Neural cell (in vitro differentiated cells): Measurements from ENCODE around the gene AGFG1. TPM values are rescaled to one million over a fixed set of nuclear protein-coding genes. Genes with fewer than 3 reads are reported as not detected.

Experiments
- H2AFZ ChIP-seq: fragments of 200-600, 300-800 bp; sonication (generic), shearing (Covaris generic); 2 replicates; pipeline ENCODE4 v1.6.0; 2014; ENCODE audit warnings: low read depth, mild to moderate bottlenecking, antibody characterized with exemption, low read length, moderate library complexity
- H3F3A ChIP-seq: fragments of 200-600 bp; shearing (Covaris generic); 2 replicates; pipeline ENCODE4 v1.6.1; 2016; ENCODE audit warnings: mild to moderate bottlenecking, moderate library complexity, mixed read lengths, antibody characterized with exemption, low read length; ENCODE audit not compliant: insufficient read depth, poor library complexity, severe bottlenecking
- H3K27ac ChIP-seq: fragments of 200-600, 300-800 bp; sonication (generic), shearing (Covaris generic); 2 replicates; pipeline ENCODE4 v1.5.1; 2014; ENCODE audit warnings: mild to moderate bottlenecking, low read length, moderate library complexity
- H3K27me3 ChIP-seq: fragments of 300-800, 200-600 bp; sonication (generic), shearing (Covaris generic); 2 replicates; pipeline ENCODE4 v1.6.0; 2014; ENCODE audit warnings: mild to moderate bottlenecking, low read depth, low read length, moderate library complexity; ENCODE audit not compliant: insufficient read depth
- H3K36me3 ChIP-seq: fragments of 300-800, 200-600 bp; sonication (generic), shearing (Covaris generic); 2 replicates; pipeline ENCODE4 v1.5.1; 2014; ENCODE audit warnings: mild to moderate bottlenecking, antibody characterized with exemption, low read length, moderate library complexity; ENCODE audit not compliant: insufficient read depth
- H3K4me2 ChIP-seq: fragments of 300-800, 200-600 bp; sonication (generic), shearing (Covaris generic); 2 replicates; pipeline ENCODE4 v1.6.0; 2014; ENCODE audit warnings: mild to moderate bottlenecking, low read length
- H3K4me3 ChIP-seq: fragments of 300-800, 200-600 bp; sonication (generic), shearing (Covaris generic); 2 replicates; pipeline ENCODE4 v1.5.1; 2014; ENCODE audit warnings: mild to moderate bottlenecking, low read length, moderate library complexity
- H3K79me2 ChIP-seq: fragments of 200-600 bp; shearing (Covaris generic); replicated peaks from 2 replicates; pipeline ENCODE4 v1.6.0; 2014; ENCODE audit warnings: mild to moderate bottlenecking, low read length, moderate library complexity; ENCODE audit not compliant: insufficient read depth
- H3K9ac ChIP-seq: fragments of 300-800, 200-600 bp; sonication (generic), shearing (Covaris generic); 2 replicates; pipeline ENCODE4 v1.6.1; 2016; ENCODE audit warnings: mild to moderate bottlenecking, low read length, mixed read lengths
- H3K9me2 ChIP-seq: fragments of 200-600 bp; shearing (Covaris generic); 2 replicates; pipeline ENCODE4 v1.6.1; 2016; ENCODE audit warnings: mild to moderate bottlenecking, low read length, mixed read lengths; ENCODE audit not compliant: insufficient read depth
- H3K9me3 ChIP-seq: fragments of 200-600, 300-800 bp; sonication (generic), shearing (Covaris generic); 2 replicates; pipeline ENCODE4 v1.6.1; 2016; ENCODE audit warnings: mild to moderate bottlenecking, mixed run types, low read length, moderate library complexity, mixed read lengths
- H4K20me1 ChIP-seq: fragments of 200-600 bp; shearing (Covaris generic); 2 replicates; pipeline ENCODE4 v1.6.1; 2016; ENCODE audit warnings: mild to moderate bottlenecking, mixed run types; ENCODE audit not compliant: insufficient read depth
- EP300 ChIP-seq: fragments of 450-650 bp; conservative IDR thresholded peaks from 2 replicates; pipeline ENCODE4 v1.6.1; 2014; ENCODE audit warnings: antibody characterized with exemption, mild to moderate bottlenecking, moderate library complexity; ENCODE audit not compliant: poor library complexity, severe bottlenecking
- EZH2 ChIP-seq: fragments of 200-600, 300-800 bp; shearing (Covaris generic), sonication (generic); IDR thresholded peaks from 2 replicates; pipeline ENCODE4 v1.6.1; 2014; ENCODE audit warnings: antibody characterized with exemption, low read length, borderline replicate concordance, mild to moderate bottlenecking; ENCODE audit not compliant: insufficient read depth, poor library complexity, severe bottlenecking
- MXI1 ChIP-seq: fragments of 450-650 bp; conservative IDR thresholded peaks from 2 replicates; pipeline ENCODE4 v1.6.1; 2014; ENCODE audit warnings: antibody characterized with exemption, mild to moderate bottlenecking; ENCODE audit not compliant: poor library complexity, severe bottlenecking
- POLR2AphosphoS5 ChIP-seq: IDR thresholded peaks from 2 replicates; pipeline ENCODE4 v1.6.1; 2012
- RAD21 ChIP-seq: fragments of 450-650 bp; conservative IDR thresholded peaks from 2 replicates; pipeline ENCODE4 v1.6.1; 2014; ENCODE audit warnings: antibody characterized with exemption, mild to moderate bottlenecking, moderate library complexity
- SMC3 ChIP-seq: fragments of 450-650 bp; conservative IDR thresholded peaks from 2 replicates; pipeline ENCODE4 v1.6.1; 2014; ENCODE audit warnings: antibody characterized with exemption, mild to moderate bottlenecking, moderate library complexity; ENCODE audit not compliant: poor library complexity
- TAF1 ChIP-seq: IDR thresholded peaks from 2 replicates; pipeline ENCODE4 v1.6.1; 2012; ENCODE audit warnings: low read depth
- polyA plus RNA-seq: library from polyadenylated mRNA; depleted of rRNA; stranded (reverse); fragments of >200 nt; gene quantifications from 2 replicates; pipeline ENCODE4 v1.2.3, GENCODE V29; 2014
- TF ChIP-seq, protein P1 (sequence below): IDR thresholded peaks from 2 replicates; pipeline ENCODE4 v1.6.1; 2012; ENCODE audit warnings: borderline replicate concordance
- TF ChIP-seq, protein P2 (sequence below): fragments of 450-650 bp; IDR thresholded peaks from 2 replicates; pipeline ENCODE4 v1.5.1; 2014; ENCODE audit warnings: antibody characterized with exemption, mild to moderate bottlenecking, moderate library complexity; ENCODE audit not compliant: poor library complexity, severe bottlenecking

AGFG1 gene
- polyA plus RNA-seq, 1 donor from 2014 or later = 106 TPM

DNA sequence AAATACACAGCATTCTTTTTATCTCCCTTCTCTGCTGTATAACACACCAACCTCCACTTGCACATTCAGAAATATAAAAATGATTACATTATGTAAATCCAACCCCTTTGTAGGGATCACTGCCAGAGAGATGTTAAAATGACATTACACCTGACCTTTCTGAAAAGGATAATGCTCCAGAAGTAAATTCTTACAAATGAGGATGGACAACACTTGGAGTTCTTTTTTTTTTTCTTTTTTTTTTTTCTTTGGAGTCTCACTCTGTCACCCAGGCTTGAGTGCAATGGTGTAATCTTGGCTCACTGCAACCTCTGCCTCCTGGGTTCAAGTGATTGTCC is 20.3 kb upstream of the AGFG1 start:
- Histone ChIP-seq H2AFZ (no peak overlapping the region), H3K27me3 (no peaks in the 10 kb centered on the region), H3K79me2 (no peaks in the 10 kb centered on the region), H3F3A (no peaks in the 10 kb centered on the region), H3K9me3 (no peaks in the 10 kb centered on the region), H3K9me2 (no peaks in the 10 kb centered on the region), H3K9ac (no peak overlapping the region), H3K36me3 (no peaks in the 10 kb centered on the region), H3K4me2 (no peak overlapping the region), H3K27ac (no peak overlapping the region), H3K4me3 (no peak overlapping the region), H4K20me1 (no peaks in the 10 kb centered on the region)
- TF ChIP-seq, protein P1, sequence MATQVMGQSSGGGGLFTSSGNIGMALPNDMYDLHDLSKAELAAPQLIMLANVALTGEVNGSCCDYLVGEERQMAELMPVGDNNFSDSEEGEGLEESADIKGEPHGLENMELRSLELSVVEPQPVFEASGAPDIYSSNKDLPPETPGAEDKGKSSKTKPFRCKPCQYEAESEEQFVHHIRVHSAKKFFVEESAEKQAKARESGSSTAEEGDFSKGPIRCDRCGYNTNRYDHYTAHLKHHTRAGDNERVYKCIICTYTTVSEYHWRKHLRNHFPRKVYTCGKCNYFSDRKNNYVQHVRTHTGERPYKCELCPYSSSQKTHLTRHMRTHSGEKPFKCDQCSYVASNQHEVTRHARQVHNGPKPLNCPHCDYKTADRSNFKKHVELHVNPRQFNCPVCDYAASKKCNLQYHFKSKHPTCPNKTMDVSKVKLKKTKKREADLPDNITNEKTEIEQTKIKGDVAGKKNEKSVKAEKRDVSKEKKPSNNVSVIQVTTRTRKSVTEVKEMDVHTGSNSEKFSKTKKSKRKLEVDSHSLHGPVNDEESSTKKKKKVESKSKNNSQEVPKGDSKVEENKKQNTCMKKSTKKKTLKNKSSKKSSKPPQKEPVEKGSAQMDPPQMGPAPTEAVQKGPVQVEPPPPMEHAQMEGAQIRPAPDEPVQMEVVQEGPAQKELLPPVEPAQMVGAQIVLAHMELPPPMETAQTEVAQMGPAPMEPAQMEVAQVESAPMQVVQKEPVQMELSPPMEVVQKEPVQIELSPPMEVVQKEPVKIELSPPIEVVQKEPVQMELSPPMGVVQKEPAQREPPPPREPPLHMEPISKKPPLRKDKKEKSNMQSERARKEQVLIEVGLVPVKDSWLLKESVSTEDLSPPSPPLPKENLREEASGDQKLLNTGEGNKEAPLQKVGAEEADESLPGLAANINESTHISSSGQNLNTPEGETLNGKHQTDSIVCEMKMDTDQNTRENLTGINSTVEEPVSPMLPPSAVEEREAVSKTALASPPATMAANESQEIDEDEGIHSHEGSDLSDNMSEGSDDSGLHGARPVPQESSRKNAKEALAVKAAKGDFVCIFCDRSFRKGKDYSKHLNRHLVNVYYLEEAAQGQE = no peak
- TF ChIP-seq RAD21 (no peak), SMC3 (no peak), MXI1 (no peak)

- Histone ChIP-seq H3K9ac (no peak overlapping the region), H3K4me3 (no peak overlapping the region), H3K79me2 (no peaks in the 10 kb centered on the region), H3K36me3 (no peaks in the 10 kb centered on the region), H2AFZ (no peak overlapping the region), H3F3A (no peaks in the 10 kb centered on the region), H3K9me3 (no peaks in the 10 kb centered on the region), H3K27ac (no peak overlapping the region), H3K27me3 (no peaks in the 10 kb centered on the region), H4K20me1 (no peaks in the 10 kb centered on the region), H3K4me2 (no peak overlapping the region), H3K9me2 (no peaks in the 10 kb centered on the region)
- TF ChIP-seq, protein P1 = no peak
- no peak for TF ChIP-seq EZH2
- TF ChIP-seq POLR2AphosphoS5 = no peak
- TF ChIP-seq, protein P2, sequence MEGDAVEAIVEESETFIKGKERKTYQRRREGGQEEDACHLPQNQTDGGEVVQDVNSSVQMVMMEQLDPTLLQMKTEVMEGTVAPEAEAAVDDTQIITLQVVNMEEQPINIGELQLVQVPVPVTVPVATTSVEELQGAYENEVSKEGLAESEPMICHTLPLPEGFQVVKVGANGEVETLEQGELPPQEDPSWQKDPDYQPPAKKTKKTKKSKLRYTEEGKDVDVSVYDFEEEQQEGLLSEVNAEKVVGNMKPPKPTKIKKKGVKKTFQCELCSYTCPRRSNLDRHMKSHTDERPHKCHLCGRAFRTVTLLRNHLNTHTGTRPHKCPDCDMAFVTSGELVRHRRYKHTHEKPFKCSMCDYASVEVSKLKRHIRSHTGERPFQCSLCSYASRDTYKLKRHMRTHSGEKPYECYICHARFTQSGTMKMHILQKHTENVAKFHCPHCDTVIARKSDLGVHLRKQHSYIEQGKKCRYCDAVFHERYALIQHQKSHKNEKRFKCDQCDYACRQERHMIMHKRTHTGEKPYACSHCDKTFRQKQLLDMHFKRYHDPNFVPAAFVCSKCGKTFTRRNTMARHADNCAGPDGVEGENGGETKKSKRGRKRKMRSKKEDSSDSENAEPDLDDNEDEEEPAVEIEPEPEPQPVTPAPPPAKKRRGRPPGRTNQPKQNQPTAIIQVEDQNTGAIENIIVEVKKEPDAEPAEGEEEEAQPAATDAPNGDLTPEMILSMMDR = no peak
- no peak for TF ChIP-seq EP300
- TF ChIP-seq MXI1 = no peak
- TF ChIP-seq RAD21 = no peak
- TF ChIP-seq TAF1 = no peak
- no peak for TF ChIP-seq SMC3
Observed at GRCh38 chr2:227453810-227454209, 18.1 kb upstream of the AGFG1 start.
